ENCODE measurements around the gene ARHGEF9.
"Not testable (repeated sequence)": the region's sequence is repeated elsewhere in the genome, so short reads cannot be mapped to it uniquely, and the experiment has no call there.

The ARHGEF9 gene

DNA sequence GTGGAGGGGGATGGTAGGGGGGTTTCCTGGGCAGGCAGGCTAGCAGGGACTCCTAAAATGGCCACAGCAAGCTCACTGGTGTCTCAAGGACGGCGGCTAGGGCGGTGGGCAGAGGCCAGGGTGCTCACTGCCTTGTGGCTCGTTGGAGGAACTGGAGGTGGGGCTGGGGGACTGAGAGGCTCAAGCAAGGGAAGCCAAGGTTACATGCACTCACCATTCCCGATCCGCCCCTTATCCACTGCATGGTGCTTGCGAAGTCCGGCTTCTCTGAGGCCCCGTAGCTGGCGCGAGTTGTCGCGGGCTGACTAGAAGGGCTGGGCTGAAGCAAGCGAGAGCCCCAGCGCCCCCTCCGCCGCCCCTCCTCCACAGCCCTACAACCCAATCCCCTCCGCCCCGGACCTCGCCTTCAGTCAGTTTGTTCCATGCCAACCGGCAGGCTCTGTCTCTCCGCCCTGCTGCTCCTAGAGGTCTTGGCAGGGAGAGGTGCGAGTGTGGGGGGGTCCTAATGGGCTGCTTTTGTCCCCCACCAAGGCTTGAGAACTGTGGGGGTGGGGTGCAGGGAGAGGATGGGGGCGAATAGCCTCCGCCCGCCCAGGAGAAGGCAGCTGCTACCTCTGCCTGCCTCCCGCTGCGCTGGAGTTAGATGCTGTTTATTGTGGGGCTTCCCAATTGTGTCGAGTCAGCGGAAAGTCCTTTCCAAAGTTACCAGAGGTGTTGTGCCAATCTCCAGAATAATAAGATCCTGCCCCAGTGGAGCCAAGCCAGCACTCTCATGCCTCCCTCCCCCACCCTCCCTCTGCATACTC, at the start of gene ARHGEF9:
ARHGEF9 (minus strand) TSS at position 313 of the 806 bp plus-strand sequence; CDS start at position 244, 69 bp downstream.
- Histone ChIP-seq H3K9me2 (replicated peaks; ENCODE audit: insufficient read depth, low read length) (no peaks in the 10 kb centered on the region), H3K27me3 (replicated peaks; ENCODE audit: insufficient read depth, low read length) (no peaks in the 10 kb centered on the region), H4K20me1 (ENCODE audit: insufficient read depth, low read length) (no peaks in the 10 kb centered on the region), H3K79me2 (ENCODE audit: low read length) (no peaks in the 10 kb centered on the region), H3K27ac (ENCODE audit: low read length) (no peak within 1 kb of the TSS), H3K36me3 (replicated peaks; ENCODE audit: insufficient read depth, low read length) (no peaks in the 10 kb centered on the region), H3K4me3 (ENCODE audit: low read length) (no peak within 1 kb of the TSS), H3K4me2 (ENCODE audit: low read depth, low read length) (no peak within 1 kb of the TSS), H3F3A (ENCODE audit: insufficient read depth, low read length) (no peaks in the 10 kb centered on the region), H3K4me1 (ENCODE audit: low read length) (no peaks in the 10 kb centered on the region), H3K9ac (ENCODE audit: low read length) (no peak within 1 kb of the TSS), H2AFZ (ENCODE audit: low read length) (no peak within 1 kb of the TSS), H3K9me3 (replicated peaks; ENCODE audit: insufficient read depth, low read length) (no peaks in the 10 kb centered on the region; the same call in 1 of the 2 replicates)
- no peak for DNase-seq
- no peak for TF ChIP-seq EZH2phosphoT487 (IDR thresholded peaks at IDR 0.05; ENCODE audit: low read length)
- TF ChIP-seq EZH2 (optimal IDR thresholded peaks at IDR 0.05; ENCODE audit: low read depth, low read length): no peak
- TF ChIP-seq, protein P1, sequence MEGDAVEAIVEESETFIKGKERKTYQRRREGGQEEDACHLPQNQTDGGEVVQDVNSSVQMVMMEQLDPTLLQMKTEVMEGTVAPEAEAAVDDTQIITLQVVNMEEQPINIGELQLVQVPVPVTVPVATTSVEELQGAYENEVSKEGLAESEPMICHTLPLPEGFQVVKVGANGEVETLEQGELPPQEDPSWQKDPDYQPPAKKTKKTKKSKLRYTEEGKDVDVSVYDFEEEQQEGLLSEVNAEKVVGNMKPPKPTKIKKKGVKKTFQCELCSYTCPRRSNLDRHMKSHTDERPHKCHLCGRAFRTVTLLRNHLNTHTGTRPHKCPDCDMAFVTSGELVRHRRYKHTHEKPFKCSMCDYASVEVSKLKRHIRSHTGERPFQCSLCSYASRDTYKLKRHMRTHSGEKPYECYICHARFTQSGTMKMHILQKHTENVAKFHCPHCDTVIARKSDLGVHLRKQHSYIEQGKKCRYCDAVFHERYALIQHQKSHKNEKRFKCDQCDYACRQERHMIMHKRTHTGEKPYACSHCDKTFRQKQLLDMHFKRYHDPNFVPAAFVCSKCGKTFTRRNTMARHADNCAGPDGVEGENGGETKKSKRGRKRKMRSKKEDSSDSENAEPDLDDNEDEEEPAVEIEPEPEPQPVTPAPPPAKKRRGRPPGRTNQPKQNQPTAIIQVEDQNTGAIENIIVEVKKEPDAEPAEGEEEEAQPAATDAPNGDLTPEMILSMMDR (IDR thresholded peaks at IDR 0.05; ENCODE audit: low read length): no peak

DNA sequence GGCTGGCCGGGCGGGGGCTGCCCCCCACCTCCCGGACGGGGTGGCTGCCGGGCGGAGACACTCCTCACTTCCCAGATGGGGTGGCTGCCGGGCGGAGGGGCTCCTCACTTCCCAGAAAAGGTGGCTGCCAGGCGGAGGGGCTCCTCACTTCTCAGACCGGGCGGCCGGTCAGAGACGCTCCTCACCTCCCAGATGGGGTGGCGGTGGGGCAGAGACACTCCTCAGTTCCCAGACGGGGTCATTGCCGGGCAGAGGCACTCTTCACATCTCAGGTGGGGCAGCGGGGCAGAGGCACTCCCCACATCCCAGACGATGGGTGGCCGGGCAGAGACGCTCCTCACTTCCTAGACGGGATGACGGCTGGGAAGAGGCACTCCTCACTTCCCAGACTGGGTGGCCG, 40.4 kb upstream of the ARHGEF9 start:
- H3K79me2 ChIP-seq (ENCODE audit: low read length); H3K27ac ChIP-seq (ENCODE audit: low read length); H3K27me3 ChIP-seq (replicated peaks; ENCODE audit: insufficient read depth, low read length); H4K20me1 ChIP-seq (ENCODE audit: insufficient read depth, low read length); H3F3A ChIP-seq (ENCODE audit: insufficient read depth, low read length); H3K9ac ChIP-seq (ENCODE audit: low read length); H3K36me3 ChIP-seq (replicated peaks; ENCODE audit: insufficient read depth, low read length); H2AFZ ChIP-seq (ENCODE audit: low read length); DNase-seq; H3K4me1 ChIP-seq (ENCODE audit: low read length); H3K4me3 ChIP-seq (ENCODE audit: low read length); H3K9me2 ChIP-seq (replicated peaks; ENCODE audit: insufficient read depth, low read length); H3K9me3 ChIP-seq (replicated peaks; ENCODE audit: insufficient read depth, low read length); H3K4me2 ChIP-seq (ENCODE audit: low read depth, low read length): not testable (repeated sequence)

DNA sequence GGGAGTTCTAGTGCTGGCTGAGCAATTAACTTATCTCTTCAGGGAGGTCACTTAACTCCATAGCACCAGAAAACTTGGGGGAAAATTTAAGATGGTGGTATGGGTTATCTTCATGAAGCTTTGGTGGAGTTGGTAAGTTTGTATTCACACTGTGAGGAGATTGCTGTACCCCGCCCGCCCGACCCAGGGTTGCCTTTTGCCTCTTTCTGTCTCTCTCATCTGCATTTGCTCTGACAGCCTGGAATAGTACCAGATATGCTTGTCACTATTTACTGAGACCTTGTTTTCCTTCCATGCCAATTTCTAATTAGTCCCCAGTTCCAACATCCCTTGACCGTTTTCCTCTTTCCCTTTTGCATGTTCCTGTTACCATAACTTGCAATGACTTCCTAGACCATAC, 33.1 kb upstream of the ARHGEF9 start:
- H2AFZ ChIP-seq (ENCODE audit: low read length): no peak overlapping the region
- no peak overlapping the region for H3K27ac ChIP-seq (ENCODE audit: low read length)
- no peaks in the 10 kb centered on the region for H3K4me1 ChIP-seq (ENCODE audit: low read length)
- H3F3A ChIP-seq (ENCODE audit: insufficient read depth, low read length): no peaks in the 10 kb centered on the region
- no peaks in the 10 kb centered on the region for H3K79me2 ChIP-seq (ENCODE audit: low read length)
- TF ChIP-seq, protein P1 (IDR thresholded peaks at IDR 0.05; ENCODE audit: low read length): no peak
- TF ChIP-seq EZH2 (optimal IDR thresholded peaks at IDR 0.05; ENCODE audit: low read depth, low read length) (no peak), EZH2phosphoT487 (IDR thresholded peaks at IDR 0.05; ENCODE audit: low read length) (no peak)
- no peak overlapping the region for H3K4me3 ChIP-seq (ENCODE audit: low read length)
- H3K36me3 ChIP-seq (replicated peaks; ENCODE audit: insufficient read depth, low read length): no peaks in the 10 kb centered on the region
- no peak for DNase-seq
- no peak overlapping the region for H3K4me2 ChIP-seq (ENCODE audit: low read depth, low read length)
- H3K9ac ChIP-seq (ENCODE audit: low read length): no peak overlapping the region
- no peaks in the 10 kb centered on the region for H3K9me3 ChIP-seq (replicated peaks; ENCODE audit: insufficient read depth, low read length)
- no peaks in the 10 kb centered on the region for H3K9me2 ChIP-seq (replicated peaks; ENCODE audit: insufficient read depth, low read length)
- H3K27me3 ChIP-seq (replicated peaks; ENCODE audit: insufficient read depth, low read length): no peaks in the 10 kb centered on the region
- no peaks in the 10 kb centered on the region for H4K20me1 ChIP-seq (ENCODE audit: insufficient read depth, low read length)

DNA sequence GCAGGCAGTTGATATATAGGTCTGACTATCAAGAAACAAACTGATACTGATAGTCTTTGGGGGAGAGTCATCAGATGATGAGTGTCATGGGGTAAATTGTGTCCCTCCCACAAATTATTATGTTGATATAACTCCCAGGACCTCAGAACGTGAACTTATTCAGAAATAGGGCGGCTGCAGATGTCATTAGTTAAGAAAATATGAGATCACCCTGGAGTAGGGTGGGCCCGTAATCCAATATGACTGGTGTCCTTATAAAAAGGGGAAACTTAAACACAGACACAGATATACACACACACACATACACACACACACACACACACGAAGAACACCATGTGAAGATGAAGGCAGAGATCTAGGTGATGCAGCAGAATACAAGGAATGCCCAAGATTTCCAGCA, 32.7 kb upstream of the ARHGEF9 start:
- Histone ChIP-seq H3K9ac (ENCODE audit: low read length) (no peak overlapping the region), H3F3A (ENCODE audit: insufficient read depth, low read length) (no peaks in the 10 kb centered on the region), H3K4me2 (ENCODE audit: low read depth, low read length) (no peak overlapping the region), H2AFZ (ENCODE audit: low read length) (no peak overlapping the region), H3K27ac (ENCODE audit: low read length) (no peak overlapping the region), H3K27me3 (replicated peaks; ENCODE audit: insufficient read depth, low read length) (no peaks in the 10 kb centered on the region), H3K36me3 (replicated peaks; ENCODE audit: insufficient read depth, low read length) (no peaks in the 10 kb centered on the region), H3K4me3 (ENCODE audit: low read length) (no peak overlapping the region), H3K9me2 (replicated peaks; ENCODE audit: insufficient read depth, low read length) (no peaks in the 10 kb centered on the region), H3K9me3 (replicated peaks; ENCODE audit: insufficient read depth, low read length) (no peaks in the 10 kb centered on the region), H4K20me1 (ENCODE audit: insufficient read depth, low read length) (no peaks in the 10 kb centered on the region), H3K4me1 (ENCODE audit: low read length) (no peaks in the 10 kb centered on the region), H3K79me2 (ENCODE audit: low read length) (no peaks in the 10 kb centered on the region)
- TF ChIP-seq EZH2phosphoT487 (IDR thresholded peaks at IDR 0.05; ENCODE audit: low read length) (no peak), EZH2 (optimal IDR thresholded peaks at IDR 0.05; ENCODE audit: low read depth, low read length) (no peak)
- TF ChIP-seq, protein P1 (IDR thresholded peaks at IDR 0.05; ENCODE audit: low read length): no peak
- DNase-seq: no peak
